ENCODE results near the gene MR1. TPM values are rescaled to one million over a fixed set of nuclear protein-coding genes. Genes with fewer than 3 reads are reported as not detected.

Gene MR1
- total and polyA plus RNA-seq, 2 of the 13 experiments (the other 11 are each of a cell fraction or from before 2014, with no cell fraction given) = 7.7 to 10.4 TPM

- TF ChIP-seq THRA (CRISPR knock-in tag; IDR thresholded peaks at IDR 0.05; ENCODE audit: borderline replicate concordance) = peak; percentile 75
Measured at GRCh38 chr1:181036107-181036836, 2.5 kb downstream of the MR1 start (continued).

- no peaks in the 10 kb centered on the region for H3K79me2 ChIP-seq (ENCODE audit: insufficient read depth, low read length)
- 84% methylated on average over 2 of the region's 2 CpGs for WGBS (ENCODE audit: low lambda C conversion rate)
- DNase-seq (ENCODE audit: low spot score) (no peak), FAIRE-seq (no peak), ATAC-seq (no peak)
- H3K4me3 ChIP-seq (replicated peaks in 1 of 3; ENCODE audit: insufficient read depth in 1 of 3, low read depth in 2 of 3, low read length in 3 of 3) = no peak overlapping the region
- H2AFZ ChIP-seq (ENCODE audit: low read length) = no peak overlapping the region
- no peak overlapping the region for H3K9ac ChIP-seq (ENCODE audit: insufficient read depth, low read depth, low read length)
- peaks cover 62% of the 10 kb centered on the region for H3K4me1 ChIP-seq (ENCODE audit: insufficient read depth, low read length)
- POLR2A ChIA-PET = interaction anchor here (1.8 to 2.1 kb wide), 2 partner anchors 53 to 68 kb away, joined by 4 to 5 read pairs; no protein-coding TSS in a partner anchor
- no TSS peak for BruUV-seq (replicated peaks)
- H4K20me1 ChIP-seq (ENCODE audit: insufficient read depth, low read length) = no peaks in the 10 kb centered on the region
- intact Hi-C loops (cut with micrococcal nuclease; ENCODE audit: unreplicated experiment) (loop anchor here (2.0 to 10.0 kb wide), 2 partner anchors 15 to 153 kb away; partner anchors contain the start of gene STX6), in situ Hi-C loops (cut with HindIII; ENCODE audit: extremely low pct_ligation_motif_present, low pct_unique_long_range_greater_than_20kb) (no loop called here)
- no peaks in the 10 kb centered on the region; a peak in 1 of 5 replicates for H3K36me3 ChIP-seq (replicated peaks in 1 of 2; ENCODE audit: control insufficient read depth in 1 of 2, insufficient read depth in 2 of 2, low read length in 2 of 2)
- H3K4me2 ChIP-seq (ENCODE audit: low read depth, low read length) = no peak overlapping the region
- no peaks in the 10 kb centered on the region for H3K9me3 ChIP-seq (ENCODE audit: low read length)
- no peaks in the 10 kb centered on the region; a peak in 1 of 5 replicates for H3K27me3 ChIP-seq (ENCODE audit: control insufficient read depth in 1 of 2, insufficient read depth in 2 of 2, low read length in 2 of 2)
- CTCF ChIA-PET (ENCODE audit: low intra/inter-chr PET ratio, low total read pairs) = interaction anchor here (1.5 kb wide), 1 partner anchor 129 kb away, joined by 9 read pairs; no protein-coding TSS in a partner anchor
- TF ChIP-seq RFX3 (CRISPR knock-in tag; IDR thresholded peaks at IDR 0.05) (no peak), GABPB1 (CRISPR knock-in tag; IDR thresholded peaks at IDR 0.05) (no peak), ZNF614 (CRISPR knock-in tag; IDR thresholded peaks at IDR 0.05; ENCODE audit: borderline replicate concordance) (no peak), ZFP41 (CRISPR knock-in tag; IDR thresholded peaks at IDR 0.05; ENCODE audit: borderline replicate concordance) (no peak), ZNF772 (CRISPR knock-in tag; IDR thresholded peaks at IDR 0.05) (no peak), RORA (CRISPR knock-in tag; IDR thresholded peaks at IDR 0.05) (no peak), RELA (CRISPR knock-in tag; IDR thresholded peaks at IDR 0.05) (no peak), BCL6 (CRISPR knock-in tag; IDR thresholded peaks at IDR 0.05) (no peak), ZNF776 (CRISPR knock-in tag; IDR thresholded peaks at IDR 0.05) (no peak), HMGXB4 (CRISPR knock-in tag; IDR thresholded peaks at IDR 0.05; ENCODE audit: borderline replicate concordance in 1 of 2, low read depth in 1 of 2) (no peak), MTF1 (CRISPR knock-in tag; IDR thresholded peaks at IDR 0.05) (no peak)
- H3K27ac ChIP-seq (ENCODE audit: extremely low read length, insufficient read depth, low read length) = no peak overlapping the region
Measured at GRCh38 chr1:181037386-181037785, 3.6 kb downstream of the MR1 start.
